HTR-8/SVneo (cell line): ENCODE data around the gene P3H4.
"Not testable (repeated sequence)": the region's sequence is repeated elsewhere in the genome, so short reads cannot be mapped to it uniquely, and the experiment has no call there.

ENCODE experiments used
- DNase-seq: peaks from one replicate; pipeline ENCODE4 v3.0.0; 2011; ENCODE audit warnings: low spot score, mixed read lengths; ENCODE audit not compliant: insufficient read length
- FAIRE-seq: peaks from 2 replicates; lab custom pipeline; 2011; peaks lifted over from hg19 to GRCh38; lab: Jason Lieb, UNC

P3H4 gene

GRCh38 chr17:41796121-41796895 lies 15.4 kb downstream of the P3H4 start:
- FAIRE-seq (no peak), DNase-seq (no peak)

GRCh38 chr17:41794540-41794975 lies 17.2 kb downstream of the P3H4 start:
- DNase-seq (no peak), FAIRE-seq (no peak)

- DNase-seq = no peak
- no peak for FAIRE-seq
These were observed 17.8 kb downstream of the P3H4 start for GRCh38 chr17:41793784-41794539.

GRCh38 chr17:41792845-41793783 lies 18.6 kb downstream of the P3H4 start:
- FAIRE-seq = peak; percentile 90
- DNase-seq = peak; percentile 79

GRCh38 chr17:41787021-41787418 lies 24.7 kb downstream of the P3H4 start:
- no peak for DNase-seq
- FAIRE-seq = no peak

- peak; percentile 97 for FAIRE-seq
- peak; percentile 100 for DNase-seq
These were observed 25.3 kb downstream of the P3H4 start, which contains the start of gene JUP for GRCh38 chr17:41786227-41787020. TSS of gene JUP (minus strand) at chr17:41786711. CDS start at chr17:41771854, 14,857 bp downstream.

GRCh38 chr17:41785859-41786226 lies 25.9 kb downstream of the P3H4 start:
- no peak for DNase-seq
- peak; percentile 36 for FAIRE-seq

GRCh38 chr17:41785091-41785858 lies 26.5 kb downstream of the P3H4 start:
- FAIRE-seq = no peak
- DNase-seq = no peak

- peak; percentile 58 for FAIRE-seq
- peak; percentile 68 for DNase-seq
These were observed 27.5 kb downstream of the P3H4 start for GRCh38 chr17:41784207-41784744.

- FAIRE-seq (no peak), DNase-seq (no peak)
These were observed 29.6 kb downstream of the P3H4 start for GRCh38 chr17:41782142-41782541.

- FAIRE-seq (no peak), DNase-seq (no peak)
These were observed 30.2 kb downstream of the P3H4 start for GRCh38 chr17:41781404-41782110.

GRCh38 chr17:41779954-41780353 lies 31.8 kb downstream of the P3H4 start:
- no peak for FAIRE-seq
- no peak for DNase-seq

GRCh38 chr17:41777574-41778188 lies 34.1 kb downstream of the P3H4 start:
- FAIRE-seq = peak; percentile 54
- DNase-seq = peak; percentile 86

- FAIRE-seq (peak; percentile 90), DNase-seq (no peak)
These were observed 34.6 kb downstream of the P3H4 start for GRCh38 chr17:41777157-41777573.

- not testable (repeated sequence) for FAIRE-seq, DNase-seq
These were observed 35.4 kb downstream of the P3H4 start for GRCh38 chr17:41776262-41776900.

- no peak for DNase-seq
These were observed 36.1 kb downstream of the P3H4 start for GRCh38 chr17:41775394-41776226.

More at GRCh38 chr17:41775394-41776226, 36.1 kb downstream of the P3H4 start:
- no peak for FAIRE-seq
